Measurements from ENCODE around the gene PCSK7. TPM values are rescaled to one million over a fixed set of nuclear protein-coding genes. Genes with fewer than 3 reads are reported as not detected.

PCSK7 gene
- total RNA-seq, 1 donor, result 44.5 TPM

DNA sequence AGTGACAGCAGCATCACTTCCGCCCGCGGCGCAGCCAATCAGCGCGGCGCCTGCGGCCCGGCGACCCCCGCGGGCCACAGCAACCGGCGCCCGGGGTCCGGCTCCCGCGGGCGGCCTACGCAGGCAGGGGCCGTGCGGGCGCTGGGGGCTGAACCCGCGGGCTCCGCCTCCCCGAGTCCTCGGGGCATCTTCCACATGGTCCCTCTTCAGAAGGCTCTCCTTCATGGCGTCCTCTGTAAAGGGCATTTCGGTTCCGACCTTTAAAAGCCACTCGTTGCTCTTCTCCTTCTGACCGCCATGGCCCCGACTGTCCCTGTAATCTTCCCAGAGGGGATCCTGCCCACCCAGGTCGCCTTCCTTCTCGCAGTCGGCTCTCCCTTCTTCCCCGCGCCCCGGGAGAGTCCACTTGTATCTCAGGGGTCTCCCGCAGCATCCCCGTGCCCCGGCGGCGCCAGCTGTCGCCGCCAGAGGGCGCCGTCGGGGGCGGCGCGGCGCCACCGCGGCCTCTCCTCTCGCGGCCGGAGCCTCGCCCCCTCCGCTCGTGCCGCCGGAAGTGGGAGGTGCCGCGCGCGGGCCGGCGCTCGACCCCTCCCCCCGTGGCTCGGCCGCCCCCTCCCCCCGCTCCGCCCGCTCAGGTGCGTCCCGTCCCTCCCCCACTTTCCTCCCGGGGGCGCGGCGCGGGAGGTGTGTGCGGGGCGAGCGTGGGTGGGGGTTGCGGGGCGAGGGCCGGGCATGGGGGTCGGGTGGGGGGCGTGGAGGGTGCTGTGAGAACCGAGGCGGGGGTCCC lies 412 bp upstream of the PCSK7 start, which contains the start of gene RNF214:
Gene RNF214 (plus strand): TSS at position 580 of the 787 bp plus-strand sequence. CDS start 1,602 bp downstream, outside the sequence.
- Histone ChIP-seq H2AFZ (ENCODE audit: low read length) (peak within 1 kb of the TSS; percentile 86), H3K36me3 (ENCODE audit: insufficient read depth, low read length) (peaks cover 28% of the 10 kb centered on the region), H3K27me3 (ENCODE audit: insufficient read depth, low read length) (no peaks in the 10 kb centered on the region), H4K20me1 (ENCODE audit: insufficient read depth, low read length) (peaks cover 16% of the 10 kb centered on the region), H3K27ac (ENCODE audit: low read depth, low read length) (peak within 1 kb of the TSS; percentile 78), H3K9me3 (ENCODE audit: low read depth, low read length) (no peaks in the 10 kb centered on the region), H3K79me2 (ENCODE audit: insufficient read depth, low read length) (peaks cover 67% of the 10 kb centered on the region), H3K4me1 (ENCODE audit: insufficient read depth, low read length) (peaks cover 33% of the 10 kb centered on the region), H3K4me3 (ENCODE audit: insufficient read depth, low read length) (peak within 1 kb of the TSS; percentile 94), H3K4me2 (ENCODE audit: insufficient read depth, low read length) (peak within 1 kb of the TSS; percentile 95)
- TF ChIP-seq, protein P1, sequence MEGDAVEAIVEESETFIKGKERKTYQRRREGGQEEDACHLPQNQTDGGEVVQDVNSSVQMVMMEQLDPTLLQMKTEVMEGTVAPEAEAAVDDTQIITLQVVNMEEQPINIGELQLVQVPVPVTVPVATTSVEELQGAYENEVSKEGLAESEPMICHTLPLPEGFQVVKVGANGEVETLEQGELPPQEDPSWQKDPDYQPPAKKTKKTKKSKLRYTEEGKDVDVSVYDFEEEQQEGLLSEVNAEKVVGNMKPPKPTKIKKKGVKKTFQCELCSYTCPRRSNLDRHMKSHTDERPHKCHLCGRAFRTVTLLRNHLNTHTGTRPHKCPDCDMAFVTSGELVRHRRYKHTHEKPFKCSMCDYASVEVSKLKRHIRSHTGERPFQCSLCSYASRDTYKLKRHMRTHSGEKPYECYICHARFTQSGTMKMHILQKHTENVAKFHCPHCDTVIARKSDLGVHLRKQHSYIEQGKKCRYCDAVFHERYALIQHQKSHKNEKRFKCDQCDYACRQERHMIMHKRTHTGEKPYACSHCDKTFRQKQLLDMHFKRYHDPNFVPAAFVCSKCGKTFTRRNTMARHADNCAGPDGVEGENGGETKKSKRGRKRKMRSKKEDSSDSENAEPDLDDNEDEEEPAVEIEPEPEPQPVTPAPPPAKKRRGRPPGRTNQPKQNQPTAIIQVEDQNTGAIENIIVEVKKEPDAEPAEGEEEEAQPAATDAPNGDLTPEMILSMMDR (IDR thresholded peaks at IDR 0.05; ENCODE audit: extremely low read depth, low read depth, low read length), result peak; percentile 65
- peak; percentile 100 for DNase-seq (ENCODE audit: insufficient read length, low spot score, missing footprints)

DNA sequence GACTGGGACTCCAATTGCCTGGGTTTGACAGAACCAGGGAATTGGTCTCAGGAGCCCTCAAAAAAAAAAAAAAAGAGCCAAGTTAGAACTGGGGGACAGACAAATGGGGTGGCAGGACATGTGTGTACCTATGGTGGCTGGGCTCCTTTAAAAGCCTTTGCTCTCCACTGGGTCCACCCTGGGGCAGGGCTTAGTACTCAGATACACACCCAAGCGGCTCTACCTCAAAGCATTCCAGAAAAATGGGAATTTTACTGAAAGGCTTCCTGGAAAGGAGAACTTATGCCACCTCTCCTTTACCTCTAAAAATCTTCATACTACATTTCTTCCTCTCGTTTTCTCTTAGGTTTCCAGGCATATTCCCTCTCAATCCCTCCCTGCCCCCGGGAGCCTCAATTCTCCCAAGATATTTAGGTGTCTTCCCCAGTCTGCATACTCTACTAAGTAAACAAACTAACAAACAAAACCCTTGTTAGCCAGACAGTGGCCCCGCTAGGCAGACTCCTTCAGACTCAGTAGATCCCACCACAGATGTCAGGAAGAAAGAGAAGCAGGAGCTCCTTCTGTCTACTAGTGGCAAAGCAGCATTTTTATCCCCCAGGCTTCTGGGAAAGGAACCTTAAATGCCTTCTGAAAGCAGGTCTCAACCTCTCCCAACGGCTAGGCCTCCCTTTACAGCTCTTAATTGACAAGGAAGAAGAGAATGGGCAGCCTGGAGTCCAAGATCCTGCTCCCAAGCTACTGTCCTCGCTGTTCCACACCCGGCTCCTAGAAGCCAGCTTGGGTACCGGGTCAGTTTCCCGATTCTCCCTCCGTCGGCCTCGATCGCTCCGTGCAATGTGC lies 653 bp downstream of the PCSK7 start:
- Histone ChIP-seq H3K9me3 (ENCODE audit: low read depth, low read length) (no peaks in the 10 kb centered on the region), H3K4me1 (ENCODE audit: insufficient read depth, low read length) (peaks cover 33% of the 10 kb centered on the region), H3K79me2 (ENCODE audit: insufficient read depth, low read length) (peaks cover 60% of the 10 kb centered on the region), H2AFZ (ENCODE audit: low read length) (peak overlapping the region; percentile 46), H3K4me2 (ENCODE audit: insufficient read depth, low read length) (peak overlapping the region; percentile 94), H4K20me1 (ENCODE audit: insufficient read depth, low read length) (peaks cover 16% of the 10 kb centered on the region), H3K27me3 (ENCODE audit: insufficient read depth, low read length) (no peaks in the 10 kb centered on the region), H3K4me3 (ENCODE audit: insufficient read depth, low read length) (peak overlapping the region; percentile 94), H3K36me3 (ENCODE audit: insufficient read depth, low read length) (peaks cover 33% of the 10 kb centered on the region), H3K27ac (ENCODE audit: low read depth, low read length) (peak overlapping the region; percentile 78)
- peak; percentile 89 for DNase-seq (ENCODE audit: insufficient read length, low spot score, missing footprints)
- TF ChIP-seq, protein P1 (IDR thresholded peaks at IDR 0.05; ENCODE audit: extremely low read depth, low read depth, low read length), result no peak

DNA sequence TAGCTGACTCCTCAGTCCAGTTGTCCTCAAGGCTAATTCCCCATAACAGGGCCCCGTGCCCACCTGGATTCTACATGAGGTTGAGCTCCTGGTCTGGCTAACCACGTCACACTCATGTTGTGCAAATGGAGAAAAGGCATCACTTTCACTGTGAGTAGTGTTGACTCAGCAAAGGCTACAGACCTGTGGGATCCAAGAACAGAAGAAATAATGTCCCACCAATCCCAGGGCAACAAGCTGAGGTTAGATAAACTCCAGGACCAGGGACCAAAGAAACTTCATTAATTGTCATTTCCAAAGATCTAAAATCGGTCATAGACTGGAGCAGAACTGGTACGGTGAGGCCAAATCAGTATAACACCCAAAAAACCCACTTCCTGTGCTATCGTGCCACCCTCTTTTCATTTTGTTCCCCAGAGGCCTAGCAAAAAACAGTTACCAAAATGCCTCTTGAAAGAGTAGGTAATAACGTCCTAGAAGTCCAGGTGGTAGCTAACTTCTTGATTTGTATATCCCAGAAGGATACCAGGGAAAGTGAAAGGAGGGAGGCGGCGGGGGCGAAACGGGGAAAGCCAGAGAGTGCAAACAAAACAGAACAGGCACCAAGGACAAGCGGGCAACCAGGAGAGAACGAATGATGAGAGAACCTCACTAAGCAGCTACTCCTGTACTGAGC lies 1.4 kb downstream of the PCSK7 start:
- DNase-seq (ENCODE audit: insufficient read length, low spot score, missing footprints), result peak; percentile 85
- H3K4me1 ChIP-seq (ENCODE audit: insufficient read depth, low read length), result peaks cover 33% of the 10 kb centered on the region
- H4K20me1 ChIP-seq (ENCODE audit: insufficient read depth, low read length), result peaks cover 16% of the 10 kb centered on the region
- no peaks in the 10 kb centered on the region for H3K27me3 ChIP-seq (ENCODE audit: insufficient read depth, low read length)
- peak overlapping the region; percentile 78 for H3K27ac ChIP-seq (ENCODE audit: low read depth, low read length)
- no peak overlapping the region for H2AFZ ChIP-seq (ENCODE audit: low read length)
- peaks cover 38% of the 10 kb centered on the region for H3K36me3 ChIP-seq (ENCODE audit: insufficient read depth, low read length)
- H3K4me2 ChIP-seq (ENCODE audit: insufficient read depth, low read length), result peak overlapping the region; percentile 94
- TF ChIP-seq, protein P1 (IDR thresholded peaks at IDR 0.05; ENCODE audit: extremely low read depth, low read depth, low read length), result no peak
- peaks cover 58% of the 10 kb centered on the region for H3K79me2 ChIP-seq (ENCODE audit: insufficient read depth, low read length)
- no peaks in the 10 kb centered on the region for H3K9me3 ChIP-seq (ENCODE audit: low read depth, low read length)
- peak overlapping the region; percentile 94 for H3K4me3 ChIP-seq (ENCODE audit: insufficient read depth, low read length)

Measured in osteoblast (primary cell).